OCI-LY1 (cell line): ENCODE results near the gene VOPP1.

Experiments
- EZH2 ChIP-seq: fragments of 200-600 bp; sonication (generic), shearing (Covaris generic); IDR thresholded peaks from 2 replicates; pipeline ENCODE4 v1.8.0; 2017; ENCODE audit warnings: borderline replicate concordance, mixed run types, mild to moderate bottlenecking, antibody characterized with exemption, low read length, moderate library complexity, mixed read lengths
- TF ChIP-seq, protein P1 (sequence below): fragments of 200-600 bp; sonication (generic), shearing (Covaris generic); IDR thresholded peaks from 2 replicates; pipeline ENCODE4 v1.5.1; 2017; ENCODE audit warnings: mild to moderate bottlenecking, antibody characterized with exemption, low read length, moderate library complexity, mixed read lengths

DNA sequence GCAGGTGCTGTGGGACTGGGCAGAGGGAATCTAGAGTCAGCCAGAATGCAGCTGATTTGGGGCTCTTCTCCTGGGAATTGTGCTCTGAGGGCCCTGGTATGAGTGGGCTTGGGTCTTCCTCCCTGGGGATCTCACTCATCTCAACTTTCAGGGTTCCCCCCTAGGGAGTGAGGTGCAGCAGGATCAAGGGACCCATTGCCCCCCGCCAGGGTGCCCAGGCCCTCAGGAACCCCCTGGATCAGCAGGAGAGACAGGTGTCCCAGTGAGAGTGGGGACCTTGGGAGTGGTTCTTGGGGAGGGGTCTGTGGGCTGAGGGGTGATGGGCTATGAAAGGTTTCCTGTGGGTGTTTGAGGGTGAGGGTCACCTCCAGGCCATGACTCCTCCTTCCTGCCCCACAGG lies 17.6 kb upstream of the VOPP1 start:
- TF ChIP-seq, protein P1, sequence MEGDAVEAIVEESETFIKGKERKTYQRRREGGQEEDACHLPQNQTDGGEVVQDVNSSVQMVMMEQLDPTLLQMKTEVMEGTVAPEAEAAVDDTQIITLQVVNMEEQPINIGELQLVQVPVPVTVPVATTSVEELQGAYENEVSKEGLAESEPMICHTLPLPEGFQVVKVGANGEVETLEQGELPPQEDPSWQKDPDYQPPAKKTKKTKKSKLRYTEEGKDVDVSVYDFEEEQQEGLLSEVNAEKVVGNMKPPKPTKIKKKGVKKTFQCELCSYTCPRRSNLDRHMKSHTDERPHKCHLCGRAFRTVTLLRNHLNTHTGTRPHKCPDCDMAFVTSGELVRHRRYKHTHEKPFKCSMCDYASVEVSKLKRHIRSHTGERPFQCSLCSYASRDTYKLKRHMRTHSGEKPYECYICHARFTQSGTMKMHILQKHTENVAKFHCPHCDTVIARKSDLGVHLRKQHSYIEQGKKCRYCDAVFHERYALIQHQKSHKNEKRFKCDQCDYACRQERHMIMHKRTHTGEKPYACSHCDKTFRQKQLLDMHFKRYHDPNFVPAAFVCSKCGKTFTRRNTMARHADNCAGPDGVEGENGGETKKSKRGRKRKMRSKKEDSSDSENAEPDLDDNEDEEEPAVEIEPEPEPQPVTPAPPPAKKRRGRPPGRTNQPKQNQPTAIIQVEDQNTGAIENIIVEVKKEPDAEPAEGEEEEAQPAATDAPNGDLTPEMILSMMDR: no peak
- no peak for TF ChIP-seq EZH2
